HFF-Myc (cell line): ENCODE measurements around the gene ATAD3C.

Source experiments
- DNase-seq: peaks from one replicate; pipeline ENCODE4 v3.0.0-alpha.2; 2011; ENCODE audit warnings: low read depth; ENCODE audit errors: extremely low read depth
- H3K4me3 ChIP-seq: replicated peaks from 2 replicates; pipeline ENCODE4 v1.5.1; 2011; ENCODE audit warnings: low read depth, mild to moderate bottlenecking, control low read depth, low read length
- CTCF ChIP-seq: IDR thresholded peaks from 2 replicates; pipeline ENCODE4 v1.5.1; 2012; ENCODE audit warnings: mild to moderate bottlenecking, low read depth, low read length, control low read depth; ENCODE audit errors: missing control alignments

Gene ATAD3C

DNA sequence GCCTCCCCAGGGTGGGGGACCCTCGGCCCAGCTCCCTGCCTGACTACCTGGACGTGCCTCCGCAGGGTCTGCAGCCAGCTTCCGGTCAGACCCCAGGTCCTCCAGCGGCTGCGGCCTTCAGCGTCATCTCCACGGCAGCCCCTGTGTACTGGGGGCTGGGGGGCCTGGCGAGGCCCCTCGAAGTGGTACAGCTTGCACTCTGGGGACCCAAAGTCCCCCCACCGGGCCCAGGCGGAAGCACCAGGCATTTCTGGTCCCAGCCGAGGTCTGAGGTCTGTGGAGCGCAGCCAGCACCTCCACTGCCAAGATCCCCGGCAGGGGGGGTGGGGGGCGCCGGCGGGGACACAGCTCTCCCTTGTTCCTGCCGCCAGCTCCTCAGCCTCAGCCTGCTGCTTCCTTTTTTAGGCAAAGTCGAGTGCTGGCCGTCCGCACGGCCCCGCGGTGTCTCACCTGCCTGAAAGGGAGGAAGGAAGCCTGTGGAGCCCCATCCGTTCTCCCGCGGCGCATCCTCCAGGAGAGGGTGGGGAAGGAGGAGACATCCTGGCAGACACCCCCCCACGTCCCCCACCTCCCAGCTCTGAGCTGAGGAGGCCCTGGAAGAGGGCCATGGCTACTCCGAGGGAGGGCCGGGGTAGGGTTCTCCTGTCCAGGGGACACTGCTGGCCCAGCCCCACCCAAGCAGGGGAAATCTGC, 15.2 kb upstream of the ATAD3C start:
- no peak for DNase-seq
- no peak overlapping the region for H3K4me3 ChIP-seq
- no peak for TF ChIP-seq CTCF

DNA sequence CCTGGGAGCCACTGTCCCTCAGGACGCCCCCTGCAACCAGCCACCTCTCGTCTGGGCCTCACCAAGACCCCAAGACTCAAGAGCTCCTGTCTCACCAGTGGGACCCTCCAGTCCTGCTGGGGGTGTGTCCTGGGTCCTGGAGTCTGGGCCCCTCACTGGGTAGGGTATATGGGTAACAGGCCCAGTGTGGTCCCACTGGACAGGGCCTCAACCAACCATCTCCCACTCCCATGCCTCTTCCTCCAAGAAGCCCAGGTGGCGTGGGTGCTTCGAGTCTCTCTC, 14.7 kb upstream of the ATAD3C start:
- TF ChIP-seq CTCF: no peak
- no peak overlapping the region for H3K4me3 ChIP-seq
- DNase-seq: no peak

DNA sequence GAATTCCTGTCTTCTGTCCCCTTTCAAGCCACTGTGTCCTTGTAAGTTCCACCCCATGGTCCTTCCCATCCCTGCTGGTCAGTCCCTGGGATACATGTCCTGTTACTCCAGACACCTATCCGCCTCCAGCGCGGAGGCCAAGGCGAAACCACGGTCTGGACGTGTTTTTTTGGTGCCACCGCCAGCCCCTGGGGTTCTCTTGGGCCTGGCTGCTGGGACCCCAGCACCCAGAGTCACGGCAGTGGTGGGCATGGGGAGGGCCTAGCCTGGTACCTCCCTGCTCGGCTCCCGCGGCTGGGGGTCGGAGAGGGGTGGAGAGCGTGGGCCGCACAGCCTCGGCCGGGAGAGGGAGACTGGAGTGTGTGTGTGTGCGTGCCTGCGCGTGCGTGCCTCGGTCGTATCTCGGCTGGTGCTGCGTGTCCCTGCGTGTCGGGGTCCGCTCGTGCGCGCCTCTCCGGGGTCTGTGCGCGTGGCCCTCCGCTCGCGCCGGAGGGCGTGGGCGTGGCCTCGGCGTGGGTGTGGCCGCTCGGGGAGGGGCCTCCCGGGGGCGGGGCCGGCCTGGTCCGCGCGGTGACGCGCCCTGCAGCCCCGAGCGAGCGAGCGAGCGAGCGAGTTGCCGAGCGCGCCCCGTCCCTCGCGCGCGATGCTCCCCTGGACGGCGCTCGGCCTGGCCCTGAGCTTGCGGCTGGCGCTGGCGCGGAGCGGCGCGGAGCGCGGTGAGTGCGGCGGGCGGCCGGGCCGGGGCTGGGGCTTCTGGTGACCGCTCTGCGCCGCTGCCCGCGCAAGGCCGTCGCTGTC, 14.2 kb upstream of the ATAD3C start, which contains the start of gene VWA1:
Gene VWA1 (plus strand): TSS at position 585 of the 798 bp plus-strand sequence. CDS start 59 bp downstream, at position 644.
- peak within 1 kb of the TSS; percentile 20 for H3K4me3 ChIP-seq
- TF ChIP-seq CTCF: no peak
- no peak for DNase-seq

DNA sequence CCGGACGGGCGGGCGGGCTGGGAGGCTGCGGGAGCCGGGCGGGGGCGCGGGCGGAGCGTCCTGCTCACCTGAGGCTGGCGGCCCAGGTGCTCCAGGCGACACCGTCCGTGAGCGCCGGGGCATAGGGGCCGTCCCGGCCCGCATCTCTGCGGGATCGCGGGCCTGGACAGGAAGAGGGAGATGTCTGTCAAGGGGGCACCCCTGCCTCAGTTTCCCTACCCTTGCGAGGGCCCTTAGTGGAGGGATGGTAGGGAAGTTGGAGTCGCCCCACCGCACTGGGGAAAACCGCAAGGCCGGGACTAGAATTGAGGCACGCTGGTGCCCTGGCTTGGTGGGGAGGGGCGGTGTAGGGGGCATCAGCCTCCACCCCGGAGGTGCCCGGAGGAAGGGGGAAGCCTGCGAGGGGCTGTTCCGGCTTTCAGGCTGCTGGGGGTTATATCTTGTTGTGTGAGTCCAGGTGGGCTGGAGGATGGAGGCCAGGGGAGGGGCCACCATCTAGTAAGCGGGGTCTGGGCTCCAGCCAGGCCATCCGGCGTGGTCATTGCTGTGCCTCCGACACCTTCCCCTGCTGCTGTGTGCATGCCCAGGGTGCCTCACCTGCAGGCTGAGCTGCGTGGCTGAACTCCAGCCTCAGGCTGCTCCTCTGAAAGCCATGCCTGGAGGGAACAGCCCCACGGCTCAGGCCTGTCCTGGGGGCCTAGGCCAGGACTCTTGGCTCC, 13.4 kb upstream of the ATAD3C start:
- H3K4me3 ChIP-seq: peak overlapping the region; percentile 20
- no peak for TF ChIP-seq CTCF
- DNase-seq: no peak

DNA sequence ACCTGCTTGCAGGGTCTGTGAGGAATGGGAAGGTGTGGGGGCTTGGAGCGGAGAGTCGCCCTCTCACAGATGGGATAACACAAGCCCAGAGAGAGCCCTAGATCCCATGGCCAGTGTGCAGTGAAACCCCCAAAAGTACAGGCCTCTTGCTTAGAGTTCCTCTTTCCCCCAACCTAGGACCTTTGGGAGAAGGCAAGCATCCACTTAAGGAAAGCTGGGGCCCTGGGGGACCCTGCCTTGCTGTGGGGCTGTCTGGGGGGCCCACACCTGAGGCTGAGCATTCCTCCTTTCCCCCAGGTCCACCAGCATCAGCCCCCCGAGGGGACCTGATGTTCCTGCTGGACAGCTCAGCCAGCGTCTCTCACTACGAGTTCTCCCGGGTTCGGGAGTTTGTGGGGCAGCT, 12.9 kb upstream of the ATAD3C start:
- no peak for TF ChIP-seq CTCF
- no peak for DNase-seq
- no peak overlapping the region for H3K4me3 ChIP-seq

- no peak for DNase-seq
- TF ChIP-seq CTCF: no peak
- H3K4me3 ChIP-seq: no peak overlapping the region
Observed at GRCh38 chr1:1437033-1437903, 12.2 kb upstream of the ATAD3C start.
